HT-29 (cell line): ENCODE measurements around the gene NCOA5. TPM values are rescaled to one million over a fixed set of nuclear protein-coding genes. Genes with fewer than 3 reads are reported as not detected.

Experiments used
- DNase-seq: peaks from one replicate; pipeline ENCODE4 v3.0.0-alpha.2; 2015; ENCODE audit warnings: low spot score
- total RNA-seq: library from RNA; depleted of rRNA; stranded (reverse); fragments of >200 nt; shearing (Covaris generic); gene quantifications from 2 replicates; pipeline ENCODE4 v1.2.3, GENCODE V29; 2014

Gene NCOA5
- total RNA-seq, 1 experiment from 2014 or later, result 20.3 TPM

DNA sequence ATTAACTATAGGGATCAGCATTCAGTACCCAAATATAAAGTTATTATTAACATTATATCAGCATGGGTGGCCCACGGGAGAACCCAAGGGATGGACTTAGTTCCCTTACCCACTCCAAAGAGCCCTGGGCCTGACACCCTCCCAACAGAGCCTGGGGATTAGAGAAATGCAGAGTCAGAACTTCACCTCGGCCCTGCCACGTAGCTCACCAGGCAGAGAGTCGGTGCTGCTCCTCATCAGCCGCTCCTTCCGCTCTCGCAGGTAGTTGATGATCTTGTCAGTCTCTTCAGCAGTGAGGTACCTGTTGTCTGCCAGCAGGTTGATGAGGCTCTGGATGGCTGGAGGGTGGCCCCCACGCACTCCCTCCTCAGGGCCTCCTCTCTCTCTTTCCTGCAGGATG lies 26.6 kb downstream of the NCOA5 start:
- no peak for DNase-seq

DNA sequence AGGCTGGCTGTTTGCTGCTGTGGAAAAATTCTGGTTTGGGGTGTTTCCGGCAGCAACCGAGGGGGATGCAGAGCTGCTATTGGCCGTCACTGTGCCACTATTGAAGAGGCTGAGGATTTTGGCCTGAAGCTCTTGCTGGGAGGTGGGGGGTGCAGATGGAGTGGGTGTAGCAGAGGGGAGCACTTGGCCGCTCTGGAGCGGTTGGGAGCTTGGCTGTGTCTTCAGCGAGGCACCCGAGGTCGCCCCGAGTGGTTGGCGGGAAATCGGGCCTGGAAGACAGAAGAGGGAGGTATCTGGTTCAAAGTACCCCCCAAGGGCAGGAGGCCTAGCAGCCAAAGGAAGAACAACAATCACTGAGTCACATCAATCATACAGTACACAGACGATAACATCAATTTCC lies 27.1 kb downstream of the NCOA5 start:
- no peak for DNase-seq

DNA sequence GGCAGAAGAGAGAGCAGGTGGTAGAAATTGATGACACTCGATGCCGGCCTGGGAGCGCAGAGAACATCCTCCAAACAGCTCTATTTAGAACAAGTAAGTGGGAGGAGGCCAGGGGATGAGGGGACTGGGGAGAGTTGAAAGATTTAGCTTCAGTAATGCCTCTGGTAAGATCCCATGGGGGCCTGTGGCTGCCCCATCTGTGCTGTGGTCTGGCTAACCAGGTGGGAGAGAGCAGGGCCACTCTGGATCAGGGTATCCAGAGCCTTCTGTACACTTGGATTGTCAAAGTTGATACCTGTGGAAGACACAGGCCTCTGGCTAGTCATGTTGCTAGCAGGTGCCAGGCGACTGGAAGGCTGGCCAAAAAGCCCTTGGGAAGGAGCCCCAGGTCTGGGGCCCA lies 27.6 kb downstream of the NCOA5 start:
- no peak for DNase-seq

DNA sequence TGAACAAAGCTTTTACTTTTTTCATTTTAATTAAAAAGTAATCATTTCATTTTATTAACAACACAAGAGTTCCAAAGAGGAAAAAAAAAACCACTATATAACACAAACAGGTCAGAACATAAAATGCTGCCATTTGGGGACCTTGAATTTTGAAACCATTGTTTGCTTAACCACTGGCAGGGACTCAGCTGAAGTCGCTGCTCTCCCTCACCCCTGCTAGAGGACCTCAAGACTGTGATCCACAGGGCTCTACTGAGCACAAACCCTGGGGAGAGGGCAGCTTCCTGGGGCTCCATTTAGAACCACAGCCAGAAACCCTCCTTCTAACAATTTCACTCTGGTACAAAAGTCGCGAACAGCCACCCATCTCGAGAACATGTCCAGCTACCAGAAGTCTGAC lies 28.8 kb downstream of the NCOA5 start:
- no peak for DNase-seq

DNA sequence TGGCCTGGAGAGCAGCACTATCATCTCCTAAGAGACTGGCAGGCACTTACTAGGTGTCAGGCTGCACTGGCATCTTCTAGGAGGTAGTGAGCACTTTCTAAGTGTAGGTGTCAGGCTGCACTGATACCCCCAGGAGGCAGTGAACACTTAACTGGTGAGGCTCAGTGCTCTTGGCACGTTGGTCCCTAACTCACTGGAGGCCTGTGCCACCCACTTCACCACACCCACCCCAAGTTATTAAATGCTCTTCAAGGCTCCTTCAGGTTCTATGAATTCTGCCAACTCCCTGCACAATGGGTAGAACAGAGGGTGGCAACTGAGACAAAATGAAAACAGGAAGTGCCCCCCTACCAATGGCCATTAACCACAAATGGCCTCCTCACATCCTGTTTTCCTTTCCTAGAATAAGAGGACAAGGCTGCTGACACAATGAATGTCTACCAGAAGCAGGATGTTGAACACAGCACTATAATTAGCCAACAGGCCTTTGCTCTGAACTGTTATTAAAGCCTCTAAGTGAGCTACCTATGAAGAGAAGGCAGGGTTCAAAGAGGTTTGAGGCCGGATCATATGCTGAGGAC lies 29.4 kb downstream of the NCOA5 start:
- DNase-seq, result no peak

DNA sequence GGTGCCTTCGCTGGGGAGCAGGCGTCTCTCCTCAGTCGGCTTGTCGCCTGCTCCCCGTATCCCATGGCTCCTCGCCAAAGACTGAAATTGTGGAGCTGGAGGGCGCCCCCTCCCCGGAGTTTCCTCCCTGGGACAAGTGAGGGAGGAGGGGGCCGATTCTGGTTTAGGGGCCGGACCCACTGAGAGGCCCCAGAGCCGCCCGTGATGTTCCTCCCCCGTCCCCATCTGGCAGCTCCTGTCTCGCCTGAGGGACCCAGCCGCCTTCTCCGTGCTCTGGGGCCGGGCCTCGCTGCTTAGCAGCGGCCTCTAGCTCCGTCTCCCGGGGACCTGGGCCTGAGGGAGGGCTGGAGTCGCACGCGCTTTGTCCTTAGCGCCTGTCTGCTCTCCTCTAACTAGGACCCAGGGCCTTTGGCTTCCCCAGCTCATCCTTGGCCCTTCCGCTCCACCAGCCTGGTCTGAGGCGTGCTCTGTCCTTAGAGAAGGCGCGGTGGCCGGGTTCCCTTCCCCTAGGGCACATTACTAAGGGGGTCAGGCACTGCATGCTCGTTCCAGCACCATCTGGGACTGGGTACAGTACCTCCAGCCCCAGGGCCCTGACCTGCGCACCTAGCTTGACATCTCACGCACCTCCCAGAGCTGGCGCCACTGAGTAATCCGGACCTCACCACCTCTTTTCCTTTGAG lies 31.0 kb downstream of the NCOA5 start:
- DNase-seq, result no peak

DNA sequence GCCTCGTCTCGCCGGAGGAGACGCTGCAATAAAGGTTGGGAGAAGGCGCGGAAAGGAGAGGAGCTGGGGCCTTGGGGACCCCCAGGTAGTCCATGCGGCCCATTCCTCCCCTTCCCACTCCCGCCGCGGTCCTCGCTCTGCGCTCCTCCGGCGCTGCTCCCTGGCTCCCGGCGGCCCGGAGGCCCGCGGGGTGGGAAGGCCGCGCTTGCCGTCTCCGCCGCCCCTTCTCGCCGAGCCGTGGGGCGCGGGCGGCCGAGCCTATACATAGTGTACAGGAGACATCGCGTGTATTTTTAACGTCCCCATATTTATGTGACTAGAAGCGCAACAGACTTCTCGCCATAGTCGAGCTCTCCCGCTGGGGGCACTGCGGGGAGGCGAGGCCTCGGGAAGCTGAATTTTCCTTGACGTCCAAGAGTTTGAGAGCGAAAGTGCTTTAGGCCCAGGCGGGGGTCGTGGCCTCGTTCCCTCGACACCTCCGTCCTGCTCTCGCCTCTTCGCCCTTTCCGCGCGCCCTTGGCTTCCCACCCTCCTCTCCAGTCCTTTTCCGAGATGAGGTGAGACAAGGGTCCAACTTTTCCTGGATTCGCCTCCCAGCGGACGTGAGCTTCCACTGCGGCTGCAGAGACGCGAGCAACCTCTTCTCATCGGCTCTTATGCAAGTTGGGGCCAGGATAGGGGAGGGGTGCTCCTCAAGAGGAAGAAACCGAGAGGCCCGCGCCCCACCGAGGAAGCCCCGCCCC lies 31.7 kb downstream of the NCOA5 start:
- no peak for DNase-seq

DNA sequence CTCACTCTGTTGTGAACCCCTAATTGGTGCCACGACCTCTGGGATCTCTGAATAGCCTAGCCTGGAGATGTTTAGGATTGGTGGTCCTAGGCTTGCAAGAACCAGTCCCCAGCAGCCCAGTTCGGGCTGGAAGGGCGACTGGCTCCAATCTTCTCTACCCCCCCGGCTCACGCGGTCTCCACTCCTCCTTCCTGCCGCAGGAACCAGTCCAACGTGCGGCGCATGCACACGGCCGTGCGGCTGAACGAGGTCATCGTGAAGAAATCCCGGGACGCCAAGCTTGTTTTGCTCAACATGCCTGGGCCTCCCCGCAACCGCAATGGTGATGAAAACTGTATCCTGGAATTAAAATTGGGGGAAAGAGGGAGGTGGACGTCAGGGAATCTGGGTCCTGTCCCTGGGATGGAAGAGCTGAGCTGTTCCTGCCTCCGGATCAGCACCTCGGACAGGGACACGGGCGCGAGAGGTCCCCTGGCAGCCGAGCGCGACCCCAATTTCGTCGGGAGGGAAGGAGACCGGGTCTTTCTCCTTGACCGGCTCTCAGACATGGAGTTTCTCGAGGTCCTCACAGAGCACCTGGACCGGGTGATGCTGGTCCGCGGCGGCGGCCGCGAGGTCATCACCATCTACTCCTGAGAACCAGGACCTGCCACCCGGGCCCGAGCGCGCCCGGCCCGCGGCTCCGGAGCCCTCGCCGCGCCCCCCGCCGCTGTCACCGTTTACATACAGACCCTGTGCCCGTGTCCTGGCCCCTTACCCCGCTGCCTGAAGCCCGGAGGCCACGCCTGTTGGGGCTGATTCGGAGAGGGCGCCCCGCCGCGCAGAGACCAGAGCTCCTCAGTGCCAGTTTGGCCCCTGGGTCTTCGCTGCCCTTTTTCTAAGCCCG lies 32.5 kb downstream of the NCOA5 start:
- no peak for DNase-seq

DNA sequence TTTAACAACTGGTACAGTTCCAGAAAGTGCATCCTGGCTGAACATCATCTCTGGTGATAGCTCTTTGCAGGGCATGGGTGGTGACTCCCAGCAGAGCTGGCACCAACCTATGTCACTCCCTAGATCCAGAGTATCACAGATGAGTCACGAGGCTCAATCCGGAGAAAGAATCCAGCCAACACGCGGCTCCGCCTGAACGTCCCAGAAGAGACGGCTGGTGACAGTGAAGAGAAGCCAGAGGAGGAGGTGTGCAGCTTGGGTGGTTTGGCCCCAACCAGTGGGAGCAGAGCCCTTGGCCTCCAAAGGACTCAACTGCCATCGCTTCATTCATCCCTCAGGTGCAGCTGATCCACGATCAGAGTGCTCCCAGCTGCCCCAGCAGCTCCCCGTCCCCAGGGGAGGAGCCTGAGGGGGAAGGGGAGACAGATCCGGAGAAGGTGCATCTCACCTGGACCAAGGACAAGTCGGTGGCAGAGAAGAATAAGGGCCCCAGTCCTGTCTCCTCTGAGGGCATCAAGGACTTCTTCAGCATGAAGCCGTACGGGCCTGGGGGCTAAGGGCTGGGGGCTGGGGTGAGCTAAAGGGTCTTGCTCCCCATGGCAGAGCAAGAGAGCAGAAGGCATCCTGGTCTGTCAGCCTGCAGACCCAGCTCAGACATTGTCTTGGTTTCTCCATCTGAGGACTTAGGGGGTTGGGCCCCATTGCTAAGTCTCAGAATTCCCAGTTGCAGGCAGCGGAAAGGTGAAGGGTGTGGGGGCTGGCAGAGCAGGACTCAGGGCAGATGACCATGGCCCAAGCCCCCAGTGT lies 33.5 kb downstream of the NCOA5 start:
- DNase-seq, result no peak

DNA sequence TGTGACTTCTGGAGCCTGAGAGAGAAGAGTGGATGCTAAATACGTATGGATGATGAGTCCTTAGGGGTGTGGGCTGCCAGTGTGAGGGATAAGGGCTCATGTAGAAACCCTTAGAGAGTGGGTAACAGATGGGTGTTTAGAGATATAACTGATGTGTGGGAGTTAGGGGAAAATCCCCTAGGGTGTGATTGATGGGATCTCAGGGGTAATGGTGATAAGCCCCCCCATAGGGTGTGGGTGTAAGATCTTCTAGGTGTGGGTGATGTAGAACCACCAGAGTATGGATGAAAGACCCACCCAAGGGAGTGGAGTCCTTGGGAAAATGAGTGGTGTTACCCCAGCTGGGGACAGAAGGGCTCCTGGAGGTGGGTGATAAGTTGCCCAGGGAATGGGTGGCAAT lies 34.5 kb downstream of the NCOA5 start:
- DNase-seq, result no peak

DNA sequence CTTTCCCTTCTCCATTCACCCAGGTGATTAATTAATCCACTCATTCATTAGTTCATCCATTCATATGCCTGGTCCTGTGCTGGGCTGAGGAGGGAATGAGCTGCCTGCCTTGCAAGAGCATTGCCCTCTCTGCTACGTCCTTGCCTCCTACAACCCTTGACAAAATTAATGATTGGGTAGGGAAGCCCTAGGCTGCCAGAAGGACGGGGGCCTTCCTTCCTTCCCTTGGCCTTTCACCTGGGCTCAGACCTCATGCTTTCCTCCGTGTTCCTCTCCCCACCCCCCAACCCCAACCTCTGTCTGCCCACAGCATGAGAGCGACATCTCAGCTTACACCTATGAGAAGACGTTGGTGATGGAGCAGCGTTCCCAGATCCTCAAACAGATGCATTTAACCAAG lies 35.2 kb downstream of the NCOA5 start:
- no peak for DNase-seq

DNA sequence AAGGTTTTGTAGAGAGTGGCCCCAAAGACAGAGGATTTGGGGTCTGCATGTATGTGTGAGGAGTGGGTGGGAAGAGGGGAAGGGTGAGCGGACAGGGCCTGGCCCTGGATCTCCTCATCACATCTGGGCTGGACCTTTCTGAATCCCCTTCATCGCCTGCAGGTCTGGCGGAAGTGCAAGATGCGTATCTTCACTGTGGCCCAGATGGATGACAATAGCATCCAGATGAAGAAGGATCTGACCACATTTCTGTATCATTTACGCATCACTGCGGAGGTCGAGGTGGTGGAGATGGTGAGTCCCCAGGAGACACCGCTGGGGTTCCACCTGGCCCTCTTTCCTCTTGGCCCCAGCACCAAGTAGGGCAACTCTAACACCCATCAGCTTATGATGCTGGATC lies 36.3 kb downstream of the NCOA5 start:
- no peak for DNase-seq

DNA sequence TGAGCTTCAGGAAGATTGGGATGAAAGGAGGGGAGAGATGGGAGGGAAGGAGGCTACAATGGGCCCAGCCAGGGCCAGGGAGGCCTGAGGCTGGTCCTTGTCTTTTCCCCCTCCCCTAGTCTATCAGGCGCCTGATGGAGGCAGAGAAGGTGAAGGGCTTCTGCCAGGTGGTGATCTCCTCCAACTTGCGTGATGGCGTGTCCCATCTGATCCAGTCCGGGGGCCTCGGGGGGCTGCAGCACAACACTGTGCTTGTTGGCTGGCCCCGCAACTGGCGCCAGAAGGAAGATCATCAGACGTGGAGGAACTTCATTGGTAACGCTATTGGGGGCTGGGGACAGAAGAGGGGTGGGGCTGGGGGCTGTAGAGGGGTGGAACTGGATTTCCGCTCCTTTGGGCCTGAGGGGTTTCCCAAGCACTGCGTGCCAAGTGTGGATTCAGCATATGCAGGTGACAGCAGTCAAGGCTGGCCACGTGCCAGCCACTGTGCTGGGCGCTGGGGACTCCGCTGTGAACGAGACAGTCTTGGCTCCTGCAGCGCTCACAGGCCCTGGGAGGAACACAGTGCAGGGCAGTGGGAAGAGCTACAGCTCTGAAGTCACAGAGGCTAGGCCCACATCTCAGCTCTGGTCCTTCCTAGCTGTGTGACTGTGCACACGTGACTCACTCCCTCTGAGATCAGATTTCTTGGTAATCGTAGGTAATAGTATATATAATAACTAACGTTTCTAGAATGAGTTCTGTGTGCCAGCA lies 38.0 kb downstream of the NCOA5 start:
- DNase-seq, result no peak

DNA sequence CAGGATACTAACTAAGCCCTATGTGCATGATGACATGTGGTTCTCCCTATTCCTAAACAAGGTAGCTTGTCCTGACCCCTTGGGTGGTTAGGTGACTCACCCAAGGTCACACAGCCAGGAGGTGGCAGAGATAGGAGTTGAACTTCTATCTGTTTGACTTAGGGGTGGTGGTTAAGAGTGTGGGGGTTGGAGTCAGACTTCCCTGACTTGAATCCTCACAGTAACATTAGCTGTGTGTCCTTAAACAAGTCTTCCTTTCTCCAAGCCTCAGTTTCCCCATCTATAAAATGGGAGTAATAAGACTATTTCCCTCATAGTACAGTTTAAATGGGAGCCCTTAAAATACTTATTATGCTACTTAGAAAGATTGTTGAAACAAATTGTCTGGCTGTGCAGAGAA lies 38.9 kb downstream of the NCOA5 start:
- no peak for DNase-seq

DNA sequence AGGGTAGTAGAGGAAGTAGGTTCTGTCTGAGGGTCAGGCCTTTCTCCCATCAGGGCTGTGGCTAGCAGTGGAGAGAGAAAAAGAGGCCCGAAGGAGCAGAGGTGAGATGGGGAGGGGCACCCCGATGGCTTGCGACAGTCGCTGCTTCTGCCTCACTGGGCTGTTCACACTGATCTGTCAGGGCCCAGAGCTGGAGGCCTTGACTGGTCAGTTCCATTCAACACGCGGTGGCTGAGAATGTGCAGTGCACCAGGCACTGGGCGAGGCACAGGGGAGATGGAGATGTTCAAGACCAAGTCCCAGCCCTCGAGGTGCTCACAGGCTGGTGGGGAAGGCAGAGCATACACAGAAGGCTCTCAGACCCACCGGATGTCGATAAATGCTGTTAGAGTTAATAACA lies 39.3 kb downstream of the NCOA5 start:
- DNase-seq, result no peak

DNA sequence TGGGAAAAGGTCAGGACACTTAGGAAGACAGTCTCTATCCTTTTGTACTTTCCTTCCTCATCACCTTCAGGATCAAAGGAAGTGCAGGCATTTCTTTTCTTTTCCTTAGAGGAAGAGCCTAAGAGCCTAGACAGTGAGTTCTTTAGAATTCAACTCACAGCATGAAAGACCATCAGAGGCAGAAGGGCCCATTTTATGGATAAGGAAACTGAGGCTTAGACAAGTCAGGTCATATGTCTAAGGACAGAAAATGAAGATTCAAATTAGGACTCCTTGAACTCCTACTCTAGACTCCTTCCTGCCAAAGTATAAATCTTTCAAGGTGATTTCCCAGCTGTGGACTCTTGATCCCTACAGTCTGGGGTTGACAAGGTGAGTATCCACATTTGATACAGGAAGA lies 39.9 kb downstream of the NCOA5 start:
- DNase-seq, result no peak

DNA sequence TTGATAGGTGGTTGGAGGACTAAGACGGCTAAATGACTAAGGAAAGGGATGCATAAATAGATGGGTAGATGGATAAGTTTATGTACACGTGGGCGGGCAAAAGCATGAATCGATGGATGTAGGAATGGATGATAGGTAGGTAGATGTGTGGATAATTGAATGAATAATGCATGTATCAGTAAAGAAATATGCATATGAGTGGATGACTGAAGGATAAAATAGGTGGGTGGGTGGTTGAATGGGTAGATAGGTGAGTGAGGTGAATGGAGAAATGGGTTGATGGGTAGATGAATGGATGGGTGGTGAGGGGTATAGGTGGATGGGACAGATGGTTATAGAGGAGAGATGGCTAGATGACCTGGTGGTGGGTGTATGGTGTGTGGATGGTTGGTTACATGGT lies 40.6 kb downstream of the NCOA5 start:
- DNase-seq, result no peak

DNA sequence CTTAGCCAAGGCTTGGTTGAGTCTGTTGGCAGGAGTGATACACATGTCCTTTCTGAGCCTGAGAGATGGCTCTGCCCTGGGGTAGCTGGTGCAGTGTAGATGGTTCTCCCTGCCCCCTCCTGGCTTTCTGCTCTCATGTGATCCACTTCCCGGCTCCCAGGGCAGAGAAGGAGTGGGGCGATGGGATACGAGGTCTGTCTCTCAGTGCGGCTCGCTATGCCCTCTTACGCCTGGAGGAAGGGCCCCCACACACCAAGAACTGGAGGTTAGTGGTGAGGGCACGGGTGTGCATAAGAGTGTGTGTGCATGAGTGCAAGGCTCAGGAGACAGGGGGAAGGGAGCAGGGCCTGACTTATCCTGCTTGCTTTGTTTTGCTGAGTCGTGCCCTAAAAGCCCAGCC lies 41.9 kb downstream of the NCOA5 start:
- no peak for DNase-seq

DNA sequence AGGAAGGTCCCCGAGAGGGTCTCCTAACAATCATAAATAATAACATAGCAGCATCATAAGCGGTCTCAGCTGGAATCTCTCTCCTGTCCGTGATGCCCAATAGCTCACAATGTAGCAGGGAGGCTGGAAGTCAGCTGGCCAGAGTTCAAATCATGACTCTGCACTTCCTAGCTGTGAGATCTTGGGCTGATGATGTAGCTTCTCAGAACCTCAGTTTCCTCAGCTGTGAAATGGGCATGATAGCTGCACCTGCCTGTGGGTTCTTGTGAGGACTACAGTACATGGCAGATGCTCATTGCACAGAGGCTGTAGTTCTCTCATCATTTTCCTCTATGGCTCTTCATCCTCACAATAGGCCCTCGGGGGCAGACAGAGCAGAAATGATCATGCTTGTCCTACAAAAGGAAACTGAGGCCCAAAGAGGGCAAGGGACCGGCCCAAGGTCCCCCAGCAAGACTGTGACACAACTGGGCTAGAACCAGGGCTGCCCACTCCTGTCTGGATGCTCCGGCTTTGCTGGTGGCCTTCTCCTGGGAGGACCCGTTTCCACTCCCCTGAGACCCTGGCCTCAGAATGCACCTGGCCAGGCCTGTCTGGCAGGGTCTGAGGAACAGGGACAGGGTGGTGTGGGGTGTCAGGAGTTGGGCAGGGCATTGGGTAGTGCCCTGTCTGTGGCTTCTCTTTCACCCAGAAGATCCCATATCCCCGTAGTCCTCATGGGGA lies 43.0 kb downstream of the NCOA5 start:
- DNase-seq, result no peak

DNA sequence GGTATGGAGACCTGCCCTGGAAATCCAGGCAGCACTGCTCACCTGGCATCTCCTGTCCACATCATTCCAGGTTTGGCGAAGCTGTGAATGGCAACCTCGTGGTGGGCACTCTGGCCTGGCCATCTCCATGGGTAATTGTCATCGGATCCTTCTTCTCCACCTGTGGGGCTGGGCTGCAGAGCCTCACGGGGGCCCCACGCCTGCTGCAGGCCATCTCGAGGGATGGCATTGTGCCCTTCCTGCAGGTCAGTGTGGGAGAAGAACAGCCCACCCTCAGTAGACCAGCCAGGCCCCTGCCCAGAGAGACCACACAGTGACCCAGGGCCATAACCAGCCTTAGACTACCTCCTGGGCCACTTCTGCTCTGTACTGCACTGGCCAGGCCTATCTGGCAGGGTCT lies 44.9 kb downstream of the NCOA5 start:
- no peak for DNase-seq
